ENCODE data around the gene RERE.

Gene RERE

GRCh38 chr1:8649027-8649426 is 168.4 kb downstream of the RERE start:
- DNase-seq, result no peak
- no peaks in the 10 kb centered on the region; the same call in 1 of the 2 replicates for H3K4me1 ChIP-seq
- H3K36me3 ChIP-seq, result no peaks in the 10 kb centered on the region
- H3K4me3 ChIP-seq (ENCODE audit: low read depth, low read length), result no peak overlapping the region
- H3K9me3 ChIP-seq, result no peaks in the 10 kb centered on the region
- no peaks in the 10 kb centered on the region for H3K27me3 ChIP-seq
- TF ChIP-seq, protein P1, sequence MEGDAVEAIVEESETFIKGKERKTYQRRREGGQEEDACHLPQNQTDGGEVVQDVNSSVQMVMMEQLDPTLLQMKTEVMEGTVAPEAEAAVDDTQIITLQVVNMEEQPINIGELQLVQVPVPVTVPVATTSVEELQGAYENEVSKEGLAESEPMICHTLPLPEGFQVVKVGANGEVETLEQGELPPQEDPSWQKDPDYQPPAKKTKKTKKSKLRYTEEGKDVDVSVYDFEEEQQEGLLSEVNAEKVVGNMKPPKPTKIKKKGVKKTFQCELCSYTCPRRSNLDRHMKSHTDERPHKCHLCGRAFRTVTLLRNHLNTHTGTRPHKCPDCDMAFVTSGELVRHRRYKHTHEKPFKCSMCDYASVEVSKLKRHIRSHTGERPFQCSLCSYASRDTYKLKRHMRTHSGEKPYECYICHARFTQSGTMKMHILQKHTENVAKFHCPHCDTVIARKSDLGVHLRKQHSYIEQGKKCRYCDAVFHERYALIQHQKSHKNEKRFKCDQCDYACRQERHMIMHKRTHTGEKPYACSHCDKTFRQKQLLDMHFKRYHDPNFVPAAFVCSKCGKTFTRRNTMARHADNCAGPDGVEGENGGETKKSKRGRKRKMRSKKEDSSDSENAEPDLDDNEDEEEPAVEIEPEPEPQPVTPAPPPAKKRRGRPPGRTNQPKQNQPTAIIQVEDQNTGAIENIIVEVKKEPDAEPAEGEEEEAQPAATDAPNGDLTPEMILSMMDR (IDR thresholded peaks at IDR 0.05; ENCODE audit: low read depth, low read length), result no peak

DNA sequence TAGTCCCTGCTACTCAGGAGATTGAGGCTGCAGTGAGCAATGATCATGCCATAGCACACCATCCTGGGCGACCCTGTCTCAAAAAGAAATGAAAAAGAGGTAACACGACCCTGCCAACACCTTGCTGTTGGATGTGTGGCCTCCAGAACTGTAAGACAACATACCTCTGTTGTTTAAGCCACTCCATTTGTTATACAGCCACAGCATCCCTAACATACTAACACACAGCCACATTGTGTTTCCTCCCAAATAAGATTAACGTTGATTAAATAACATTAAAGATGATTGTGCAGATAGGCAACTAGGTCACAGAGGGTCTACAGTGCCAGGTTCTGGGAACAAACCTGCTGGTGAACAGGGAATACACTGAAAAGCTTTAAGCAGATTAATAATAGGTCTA is 170.4 kb downstream of the RERE start:
- Histone ChIP-seq H3K27me3 (no peaks in the 10 kb centered on the region), H3K4me1 (no peaks in the 10 kb centered on the region; the same call in 1 of the 2 replicates), H3K9me3 (no peaks in the 10 kb centered on the region), H3K36me3 (no peaks in the 10 kb centered on the region), H3K4me3 (ENCODE audit: low read depth, low read length) (no peak overlapping the region)
- DNase-seq, result no peak
- TF ChIP-seq, protein P1 (IDR thresholded peaks at IDR 0.05; ENCODE audit: low read depth, low read length), result no peak

- Histone ChIP-seq H3K9me3 (no peaks in the 10 kb centered on the region), H3K4me3 (ENCODE audit: low read depth, low read length) (no peak overlapping the region), H3K36me3 (no peaks in the 10 kb centered on the region), H3K4me1 (no peaks in the 10 kb centered on the region; the same call in 1 of the 2 replicates), H3K27me3 (no peaks in the 10 kb centered on the region)
- TF ChIP-seq, protein P1 (IDR thresholded peaks at IDR 0.05; ENCODE audit: low read depth, low read length), result no peak
- DNase-seq, result no peak
Observed at GRCh38 chr1:8646189-8646588, 171.3 kb downstream of the RERE start.

- H3K27me3 ChIP-seq, result no peaks in the 10 kb centered on the region
- no peaks in the 10 kb centered on the region; the same call in 1 of the 2 replicates for H3K4me1 ChIP-seq
- H3K36me3 ChIP-seq, result no peaks in the 10 kb centered on the region
- H3K9me3 ChIP-seq, result no peaks in the 10 kb centered on the region
- TF ChIP-seq, protein P1 (IDR thresholded peaks at IDR 0.05; ENCODE audit: low read depth, low read length), result no peak
- H3K4me3 ChIP-seq (ENCODE audit: low read depth, low read length), result no peak overlapping the region
- DNase-seq, result no peak
Observed at GRCh38 chr1:8643542-8644536, 173.6 kb downstream of the RERE start.

- no peaks in the 10 kb centered on the region for H3K9me3 ChIP-seq
- TF ChIP-seq, protein P1 (IDR thresholded peaks at IDR 0.05; ENCODE audit: low read depth, low read length), result no peak
- DNase-seq, result no peak
- no peaks in the 10 kb centered on the region for H3K27me3 ChIP-seq
- H3K4me1 ChIP-seq, result no peaks in the 10 kb centered on the region; the same call in 1 of the 2 replicates
- no peaks in the 10 kb centered on the region for H3K36me3 ChIP-seq
- no peak overlapping the region for H3K4me3 ChIP-seq (ENCODE audit: low read depth, low read length)
Observed at GRCh38 chr1:8642114-8642513, 175.3 kb downstream of the RERE start.
